Pancreas (tissue), 10 donors: Measurements from ENCODE around the gene ATG10. TPM values are rescaled to one million over a fixed set of nuclear protein-coding genes. Genes with fewer than 3 reads are reported as not detected.

Experiments used
- ATAC-seq, 4 donors: fragments of 200-7000 bp; cut with Tn5 transposase; one replicate each; pipeline versions ENCODE4 v1.8.0 to v1.9.1; 2020; ENCODE audit warnings: mild to moderate bottlenecking in 4 of 4, moderate library complexity in 4 of 4
- DNase-seq, 6 donors: peaks; one replicate each; pipeline ENCODE4 v3.0.0-alpha.2; 2020
- FAIRE-seq: peaks from 2 replicates; lab custom pipeline; 2012; peaks lifted over from hg19 to GRCh38; lab: Jason Lieb, UNC
- H3K27ac ChIP-seq, 4 donors: fragments of 200-600 bp; sonication (generic); 1 replicate in 3 of 4; 2 replicates in 1 of 4; pipeline versions ENCODE4 v1.5.0 to v1.8.0; 2020
- H3K27me3 ChIP-seq, 4 donors: fragments of 200-600 bp; one replicate each; pipeline ENCODE4 v1.8.0; 2021
- H3K36me3 ChIP-seq, 3 donors: fragments of 200-600 bp; sonication (generic) in 1 of 3; one replicate each; pipeline versions ENCODE4 v1.5.0 to v1.8.0; 2020 to 2021
- H3K4me1 ChIP-seq, 3 donors: fragments of 200-600 bp; one replicate each; pipeline ENCODE4 v1.8.0; 2021
- H3K4me3 ChIP-seq, 4 donors: fragments of 200-600 bp; sonication (generic) in 2 of 4; one replicate each; pipeline versions ENCODE4 v1.5.0 to v1.8.0; 2020 to 2021
- H3K9me3 ChIP-seq, 4 donors: fragments of 200-600 bp; one replicate each; pipeline ENCODE4 v1.8.0; 2021
- WGBS, 2 donors: extraction: QIAGEN DNeasy Blood & Tissue Kit; methylation state at CpG; one replicate each; pipeline ENCODE4 v1.1.7; 2013; 5-methylcytosine and 5-hydroxymethylcytosine counted together
- intact Hi-C, 3 donors: fragments of 100-400 bp; cut with DNase I; formaldehyde crosslinking; loops; one replicate each; pipeline versions ENCODE4 v1.11.1 to v1.14.2; 2022
- polyA plus RNA-seq, 2 donors: library from polyadenylated mRNA; stranded (reverse); fragments of 200-250 nt; gene quantifications; one replicate each; pipeline ENCODE4 v1.2.3, GENCODE V29; 2013
- total RNA-seq, 6 donors: library from RNA; stranded (reverse); fragmentation: NEBNext Ultra II Directional in 4 of 6; extraction: Animal tissue kit (Norgen Biotek cat#: 25700) in 4 of 6; gene quantifications; one replicate each; pipeline versions ENCODE4 v1.2.1 to v1.2.4, GENCODE V29; 2021 to 2023
- TF ChIP-seq, protein P1 (sequence below), 4 donors: fragments of 200-600 bp; sonication (generic) in 3 of 4; IDR thresholded peaks; one replicate each; pipeline versions ENCODE4 v1.5.0 to v1.8.0; 2021; ENCODE audit warnings: antibody characterized with exemption in 4 of 4
- donor health status: healthy with polysubstance abuse.
- donor health status: DM: no; HTN: no; CAD: no; lungs with moderate emphysema.
- donor health status: DM: no; HTN: no; CAD: no.
- donor health status: control.
- donor health status: control.
- donor health status: Bipolar disorder and iron deficiency.
- donor health status: DM: yes; HTN: yes; CAD: no.
- donor health status: DM: no; HTN: no; CAD: no.
- donor health status: DM: no; HTN: no; CAD: no.
- donor health status: DM: yes; HTN: yes; CAD: no.

Gene ATG10
- total and polyA plus RNA-seq, 8 donors, result 3.3 to 5.2 (median 3.5) TPM

DNA sequence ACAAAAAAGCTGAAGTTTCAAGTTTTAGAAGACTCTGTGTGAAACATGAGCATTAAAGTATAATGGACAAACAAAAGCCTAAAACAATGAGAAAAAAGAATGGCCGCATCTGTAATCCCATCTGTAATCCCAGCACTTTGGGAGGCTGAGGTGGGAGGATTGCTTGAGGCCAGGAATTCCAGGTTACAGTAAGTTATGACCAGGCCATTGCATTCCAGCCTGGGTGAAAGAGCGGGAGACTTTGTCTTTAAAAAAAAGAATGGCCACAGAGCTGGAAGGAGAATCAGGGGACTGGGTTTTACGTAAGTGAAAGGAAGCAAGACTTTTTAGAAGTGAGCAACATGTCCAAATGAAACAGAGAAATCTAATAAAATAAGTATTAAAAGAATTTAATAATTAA is 2.6 kb upstream of the ATG10 start:
- no peak for FAIRE-seq
- no peak for ATAC-seq
- TF ChIP-seq, protein P1, sequence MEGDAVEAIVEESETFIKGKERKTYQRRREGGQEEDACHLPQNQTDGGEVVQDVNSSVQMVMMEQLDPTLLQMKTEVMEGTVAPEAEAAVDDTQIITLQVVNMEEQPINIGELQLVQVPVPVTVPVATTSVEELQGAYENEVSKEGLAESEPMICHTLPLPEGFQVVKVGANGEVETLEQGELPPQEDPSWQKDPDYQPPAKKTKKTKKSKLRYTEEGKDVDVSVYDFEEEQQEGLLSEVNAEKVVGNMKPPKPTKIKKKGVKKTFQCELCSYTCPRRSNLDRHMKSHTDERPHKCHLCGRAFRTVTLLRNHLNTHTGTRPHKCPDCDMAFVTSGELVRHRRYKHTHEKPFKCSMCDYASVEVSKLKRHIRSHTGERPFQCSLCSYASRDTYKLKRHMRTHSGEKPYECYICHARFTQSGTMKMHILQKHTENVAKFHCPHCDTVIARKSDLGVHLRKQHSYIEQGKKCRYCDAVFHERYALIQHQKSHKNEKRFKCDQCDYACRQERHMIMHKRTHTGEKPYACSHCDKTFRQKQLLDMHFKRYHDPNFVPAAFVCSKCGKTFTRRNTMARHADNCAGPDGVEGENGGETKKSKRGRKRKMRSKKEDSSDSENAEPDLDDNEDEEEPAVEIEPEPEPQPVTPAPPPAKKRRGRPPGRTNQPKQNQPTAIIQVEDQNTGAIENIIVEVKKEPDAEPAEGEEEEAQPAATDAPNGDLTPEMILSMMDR (IDR thresholded peaks at IDR 0.05), result no peak
- Histone ChIP-seq H3K4me3 (no peak overlapping the region), H3K27me3 (no peaks in the 10 kb centered on the region), H3K4me1 (peaks cover 0 to 12% (median 7%) of the 10 kb centered on the region in 3 donors), H3K27ac (no peak overlapping the region), H3K36me3 (no peaks in the 10 kb centered on the region), H3K9me3 (no peaks in the 10 kb centered on the region)
- WGBS, 2 donors, result 77 to 89% methylated on average over 3 of the region's 3 CpGs
- intact Hi-C loops, result no loop called here
- no peak for DNase-seq

DNA sequence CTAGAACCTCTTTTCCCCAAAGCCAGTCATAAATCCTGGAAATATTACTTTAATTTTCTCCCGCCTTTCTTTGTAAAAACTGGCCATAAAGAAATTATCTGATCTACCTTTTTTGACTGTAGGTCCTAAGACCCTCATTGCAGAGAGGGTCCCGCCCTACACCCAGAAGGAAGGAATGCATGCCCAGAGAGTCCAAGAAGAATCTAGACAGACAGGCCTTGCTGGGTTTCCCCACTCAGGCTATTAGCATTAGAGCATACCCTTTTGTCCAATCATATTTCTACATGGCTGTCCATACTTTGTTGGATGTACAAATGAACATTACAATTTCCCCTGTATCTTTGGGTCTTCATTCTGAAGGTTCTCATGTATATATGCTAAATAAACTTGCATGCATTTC is 1.9 kb upstream of the ATG10 start:
- intact Hi-C loops, result loop anchor here in 1 of 3 donors (5.0 kb wide), 1 partner anchor 218 kb away; the partner anchor contains the start of gene SSBP2
- Histone ChIP-seq H3K36me3 (no peaks in the 10 kb centered on the region), H3K9me3 (no peaks in the 10 kb centered on the region), H3K27ac (no peak overlapping the region), H3K4me1 (peaks cover 0 to 12% (median 7%) of the 10 kb centered on the region in 3 donors), H3K4me3 (no peak overlapping the region), H3K27me3 (no peaks in the 10 kb centered on the region)
- TF ChIP-seq, protein P1 (IDR thresholded peaks at IDR 0.05), result no peak
- ATAC-seq (no peak), DNase-seq (no peak), FAIRE-seq (no peak)
- WGBS, 2 donors, result 97 to 98% methylated on average over 2 of the region's 2 CpGs

DNA sequence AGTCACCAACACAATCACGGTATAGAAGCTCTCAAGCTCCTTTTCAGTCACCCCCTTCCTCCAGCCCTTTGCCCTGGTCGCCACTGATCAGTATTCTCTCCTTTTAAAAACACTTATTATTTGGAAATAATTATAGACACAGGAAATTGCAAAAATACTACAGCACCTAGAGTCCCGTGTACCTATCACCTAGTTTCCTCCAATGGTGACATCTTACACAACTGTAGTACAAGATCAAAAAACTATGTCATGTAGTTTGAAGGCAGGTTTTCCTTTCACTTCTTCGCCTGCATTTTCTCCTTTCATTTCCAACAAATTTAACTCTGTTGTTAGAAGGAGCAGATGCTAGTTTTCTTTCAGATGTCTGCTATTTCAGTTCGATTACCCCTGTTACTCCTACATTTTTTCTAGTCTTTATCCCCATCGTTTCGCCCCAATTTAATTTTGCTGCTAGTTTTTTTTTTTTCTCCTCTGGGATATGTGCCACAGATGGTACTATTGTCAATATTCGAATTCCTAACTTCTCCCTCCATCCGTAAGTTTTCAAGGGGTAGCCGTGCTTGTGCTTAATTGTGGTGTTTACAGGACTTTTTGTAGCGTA is 612 bp upstream of the ATG10 start:
- H3K36me3 ChIP-seq, result no peaks in the 10 kb centered on the region
- no peak for DNase-seq
- peaks cover 0 to 12% (median 7%) of the 10 kb centered on the region in 3 donors for H3K4me1 ChIP-seq
- peak overlapping the region; percentile 46 to 77 (median 60) for H3K4me3 ChIP-seq
- no peaks in the 10 kb centered on the region for H3K27me3 ChIP-seq
- intact Hi-C loops, result loop anchor here in 1 of 3 donors (5.0 kb wide), 1 partner anchor 219 kb away; the partner anchor contains the start of gene SSBP2
- WGBS, 2 donors, result 0 to 1% methylated on average over 11 of the region's 11 CpGs
- peak overlapping the region; percentile 97 to 99 (median 98) for H3K27ac ChIP-seq
- TF ChIP-seq, protein P1 (IDR thresholded peaks at IDR 0.05), result no peak
- FAIRE-seq, result no peak
- ATAC-seq, result peak; percentile 7 to 43 (median 18)
- no peaks in the 10 kb centered on the region for H3K9me3 ChIP-seq

DNA sequence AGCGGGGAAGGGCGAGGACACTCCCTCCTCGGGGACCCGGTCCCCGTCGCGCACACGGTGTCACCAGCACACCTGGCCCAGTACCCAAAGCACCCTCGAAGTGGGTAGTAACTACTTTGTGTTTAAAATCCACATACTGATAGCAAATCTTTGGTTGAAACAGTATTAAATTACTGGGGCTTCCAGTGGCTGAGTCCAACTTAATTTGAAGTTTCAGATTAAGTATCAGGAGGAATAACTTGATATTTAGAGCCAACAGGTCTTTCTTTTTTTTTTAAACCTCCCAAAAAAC is 615 bp downstream of the ATG10 start:
- DNase-seq (no peak), FAIRE-seq (no peak), ATAC-seq (no peak)
- TF ChIP-seq, protein P1 (IDR thresholded peaks at IDR 0.05), result no peak
- Histone ChIP-seq H3K36me3 (no peaks in the 10 kb centered on the region), H3K27me3 (no peaks in the 10 kb centered on the region), H3K9me3 (no peaks in the 10 kb centered on the region), H3K4me3 (peak overlapping the region; percentile 46 to 77 (median 60)), H3K4me1 (peaks cover 0 to 12% (median 7%) of the 10 kb centered on the region in 3 donors), H3K27ac (peak overlapping the region; percentile 97 to 99 (median 98))
- 0% methylated on average over 9 of the region's 9 CpGs for WGBS, 2 donors
- intact Hi-C loops, result loop anchor here in 1 of 3 donors (5.0 kb wide), 1 partner anchor 220 kb away; the partner anchor contains the start of gene SSBP2

DNA sequence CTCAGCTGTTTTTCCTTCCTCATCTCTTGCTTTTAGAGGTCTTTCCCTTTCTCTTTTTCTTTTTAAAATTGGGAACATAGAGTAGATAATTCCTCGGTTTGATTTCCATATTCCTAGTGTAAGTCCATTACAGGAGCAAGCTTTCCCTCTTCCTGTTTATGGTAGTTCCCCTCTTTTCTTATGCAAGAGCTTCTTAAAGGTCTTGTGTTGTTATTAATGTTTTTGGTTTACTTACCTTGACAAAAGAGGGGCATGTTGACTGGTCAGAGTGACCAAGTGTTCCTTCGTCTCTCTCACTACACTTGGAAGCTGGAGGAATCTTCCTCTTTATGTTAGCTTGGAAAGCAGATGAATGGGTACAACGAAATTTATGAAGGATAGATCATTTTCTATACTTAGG is 8.3 kb downstream of the ATG10 start:
- H3K36me3 ChIP-seq, result no peaks in the 10 kb centered on the region
- no peak for ATAC-seq
- TF ChIP-seq, protein P1 (IDR thresholded peaks at IDR 0.05), result no peak
- no peak for DNase-seq
- H3K4me3 ChIP-seq, result no peak overlapping the region
- WGBS, 2 donors, result 68 to 74% methylated on average over 3 of the region's 3 CpGs
- intact Hi-C loops, result no loop called here
- FAIRE-seq, result no peak
- no peaks in the 10 kb centered on the region for H3K4me1 ChIP-seq
- no peaks in the 10 kb centered on the region for H3K9me3 ChIP-seq
- H3K27ac ChIP-seq, result no peak overlapping the region
- no peaks in the 10 kb centered on the region for H3K27me3 ChIP-seq
